ENCODE results near the gene DNM3. TPM values are rescaled to one million over a fixed set of nuclear protein-coding genes. Genes with fewer than 3 reads are reported as not detected.

DNM3 gene
- total RNA-seq, 1 donor from 2014 or later = 9.6 TPM

- H3K36me3 ChIP-seq = no peaks in the 10 kb centered on the region
- no peaks in the 10 kb centered on the region for H3K9me3 ChIP-seq
- intact Hi-C loops (cut with DNase I) = no loop called here
- H3K4me3 ChIP-seq = no peak overlapping the region
- no peaks in the 10 kb centered on the region for H3K4me1 ChIP-seq
- TF ChIP-seq CTCF (IDR thresholded peaks at IDR 0.05) = no peak
- no peak overlapping the region for H3K27ac ChIP-seq
- H3K27me3 ChIP-seq = no peaks in the 10 kb centered on the region
- DNase-seq (ENCODE audit: low spot score in 2 of 2) = no peak
Observed at GRCh38 chr1:172246521-172247390, 405.5 kb downstream of the DNM3 start.

GRCh38 chr1:172251486-172251885 lies 410.2 kb downstream of the DNM3 start:
- intact Hi-C loops (cut with DNase I) = loop anchor here (5.0 kb wide), 1 partner anchor 146 kb away; no protein-coding TSS in a partner anchor
- no peaks in the 10 kb centered on the region for H3K9me3 ChIP-seq
- peaks cover 0 to 11% of the 10 kb centered on the region in 2 donors for H3K4me1 ChIP-seq
- no peak overlapping the region for H3K4me3 ChIP-seq
- H3K27me3 ChIP-seq = no peaks in the 10 kb centered on the region
- no peaks in the 10 kb centered on the region for H3K36me3 ChIP-seq
- TF ChIP-seq CTCF (IDR thresholded peaks at IDR 0.05) = no peak
- DNase-seq (ENCODE audit: low spot score in 2 of 2) = no peak
- H3K27ac ChIP-seq = no peak overlapping the region

- no peak for TF ChIP-seq CTCF (IDR thresholded peaks at IDR 0.05)
- no peaks in the 10 kb centered on the region for H3K27me3 ChIP-seq
- no peaks in the 10 kb centered on the region for H3K36me3 ChIP-seq
- H3K4me3 ChIP-seq = no peak overlapping the region
- H3K27ac ChIP-seq = no peak overlapping the region
- intact Hi-C loops (cut with DNase I) = loop anchor here (5.0 kb wide), 1 partner anchor 145 kb away; no protein-coding TSS in a partner anchor
- peaks cover 0 to 11% of the 10 kb centered on the region in 2 donors for H3K4me1 ChIP-seq
- H3K9me3 ChIP-seq = no peaks in the 10 kb centered on the region
- DNase-seq (ENCODE audit: low spot score in 2 of 2) = no peak
Observed at GRCh38 chr1:172252321-172252720, 411.0 kb downstream of the DNM3 start.

GRCh38 chr1:172252958-172253357 lies 411.7 kb downstream of the DNM3 start:
- DNase-seq (ENCODE audit: low spot score in 2 of 2) = no peak
- intact Hi-C loops (cut with DNase I) = loop anchor here (5.0 kb wide), 1 partner anchor 144 kb away; no protein-coding TSS in a partner anchor

More at GRCh38 chr1:172252958-172253357, 411.7 kb downstream of the DNM3 start:
- Histone ChIP-seq H3K4me3 (no peak overlapping the region), H3K27me3 (no peaks in the 10 kb centered on the region), H3K9me3 (no peaks in the 10 kb centered on the region), H3K36me3 (no peaks in the 10 kb centered on the region), H3K27ac (no peak overlapping the region), H3K4me1 (peaks cover 0 to 11% of the 10 kb centered on the region in 2 donors)
- TF ChIP-seq CTCF (IDR thresholded peaks at IDR 0.05) = no peak

Measured in ascending aorta (tissue), 2 donors.